ENCODE results near the gene ACTR10. TPM values are rescaled to one million over a fixed set of nuclear protein-coding genes. Genes with fewer than 3 reads are reported as not detected.

Gene ACTR10
- total and polyA plus RNA-seq, 4 donors, result 98.0 to 148 (median 136) TPM

Small RNA genes within 50 kb of the gene (small RNA-seq; reads per million reads assigned to genes)
- gene RN7SL598P (ENCODE audit: low replicate concordance), result not detected

Other genes with a start within 250 kb of the ACTR10 start
- 10 to 100 TPM; 25.7 to 39.8 TPM for gene ARMH4, start 47.9 kb upstream of the ACTR10 start, total RNA-seq
- gene ARMH4, start 47.9 kb upstream of the ACTR10 start, polyA plus RNA-seq (ENCODE audit: insufficient read length in 2 of 2), result 10 to 100 TPM; 15.4 to 26.3 TPM
- gene PSMA3, start 44.7 kb downstream of the ACTR10 start, total RNA-seq, result 10 to 100 TPM; 59.2 to 63.5 TPM
- 100 to 1,000 TPM; 110 to 133 TPM for gene PSMA3, start 44.7 kb downstream of the ACTR10 start, polyA plus RNA-seq (ENCODE audit: insufficient read length in 2 of 2)
- 10 to 100 TPM; 31.0 to 38.1 TPM for gene ARID4A, start 98.4 kb downstream of the ACTR10 start, total RNA-seq
- gene ARID4A, start 98.4 kb downstream of the ACTR10 start, polyA plus RNA-seq (ENCODE audit: insufficient read length in 2 of 2), result 10 to 100 TPM; 25.0 to 31.3 TPM
- gene TOMM20L, start 195.8 kb downstream of the ACTR10 start, total RNA-seq, result not detected
- 1 to 10 TPM in 1 of 2 donors, under 1 TPM in 1; 0.90 to 1.3 TPM for gene TOMM20L, start 195.8 kb downstream of the ACTR10 start, polyA plus RNA-seq (ENCODE audit: insufficient read length in 2 of 2)
- gene TIMM9, start 227.4 kb downstream of the ACTR10 start, total RNA-seq, result 10 to 100 TPM; 27.3 to 34.0 TPM
- gene TIMM9, start 227.4 kb downstream of the ACTR10 start, polyA plus RNA-seq (ENCODE audit: insufficient read length in 2 of 2), result 10 to 100 TPM; 59.1 to 66.6 TPM
- gene KIAA0586, start 227.6 kb downstream of the ACTR10 start, total RNA-seq, result 10 to 100 TPM; 22.7 to 23.5 TPM
- 10 to 100 TPM; 17.1 to 17.8 TPM for gene KIAA0586, start 227.6 kb downstream of the ACTR10 start, polyA plus RNA-seq (ENCODE audit: insufficient read length in 2 of 2)